HG03457 (cell line): ENCODE results near the gene OBI1.

Source experiments
- ATAC-seq: cut with Tn5 transposase; IDR thresholded peaks from one replicate; pipeline ENCODE4 v1.9.1; 2021; ENCODE audit warnings: moderate number of reproducible peaks; ENCODE audit not compliant: unreplicated experiment

The OBI1 gene

GRCh38 chr13:78592584-78592983, 66.4 kb downstream of the OBI1 start:
- ATAC-seq, result no peak

- no peak for ATAC-seq
Measured at GRCh38 chr13:78589206-78589605, 69.7 kb downstream of the OBI1 start.

GRCh38 chr13:78587395-78587794, 71.6 kb downstream of the OBI1 start:
- no peak for ATAC-seq

GRCh38 chr13:78586706-78587105, 72.2 kb downstream of the OBI1 start:
- ATAC-seq, result no peak

- ATAC-seq, result no peak
Measured at GRCh38 chr13:78576261-78576660, 82.7 kb downstream of the OBI1 start.

GRCh38 chr13:78572459-78572858, 86.5 kb downstream of the OBI1 start:
- no peak for ATAC-seq

GRCh38 chr13:78569029-78569428, 89.9 kb downstream of the OBI1 start:
- ATAC-seq, result no peak

GRCh38 chr13:78566631-78567030, 92.3 kb downstream of the OBI1 start:
- no peak for ATAC-seq
